Measurements from ENCODE around the gene AGBL2. TPM values are rescaled to one million over a fixed set of nuclear protein-coding genes. Genes with fewer than 3 reads are reported as not detected.

The AGBL2 gene
- total RNA-seq, 1 experiment from 2014 or later = 1.8 TPM

DNA sequence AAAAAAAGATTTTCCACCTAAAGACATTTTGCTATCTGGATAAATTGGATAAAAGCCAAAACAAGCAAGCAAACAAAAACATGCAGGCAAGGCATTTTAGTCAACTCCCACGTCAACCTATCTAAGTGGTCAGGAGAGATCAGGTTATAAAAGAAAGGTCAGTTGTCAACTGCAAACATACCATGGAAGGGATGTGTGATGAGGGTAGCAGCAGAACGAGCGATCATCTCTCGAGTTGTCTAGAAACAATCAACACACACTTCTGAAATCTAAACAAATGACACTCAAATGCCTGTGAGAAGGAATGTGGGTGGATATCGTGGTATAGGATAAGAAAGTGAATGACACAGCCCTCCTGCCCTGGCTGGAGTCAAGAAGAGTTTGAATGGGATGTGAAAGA, 83.7 kb downstream of the AGBL2 start:
- Histone ChIP-seq H3K9me2 (replicated peaks; ENCODE audit: low read length) (no peaks in the 10 kb centered on the region), H3K4me3 (ENCODE audit: low read length) (no peak overlapping the region), H3K27ac (ENCODE audit: low read length) (no peak overlapping the region), H3K36me3 (ENCODE audit: low read depth, low read length) (peaks cover 34% of the 10 kb centered on the region), H3K9me3 (ENCODE audit: low read length) (no peaks in the 10 kb centered on the region), H2AFZ (ENCODE audit: low read length) (no peak overlapping the region), H3F3A (ENCODE audit: low read length, unreplicated experiment) (no peaks in the 10 kb centered on the region), H3K9ac (ENCODE audit: low read length) (no peak overlapping the region), H3K4me1 (ENCODE audit: insufficient read depth, low read length) (no peaks in the 10 kb centered on the region), H4K20me1 (ENCODE audit: low read length) (no peaks in the 10 kb centered on the region), H3K79me2 (ENCODE audit: low read length) (no peaks in the 10 kb centered on the region), H3K27me3 (ENCODE audit: low read length) (no peaks in the 10 kb centered on the region), H3K4me2 (ENCODE audit: low read length) (no peak overlapping the region)
- BruUV-seq (replicated peaks) = no TSS peak
- TF ChIP-seq EZH2 (IDR thresholded peaks at IDR 0.05; ENCODE audit: low read length, unreplicated experiment) = no peak
- TF ChIP-seq EZH2phosphoT487 (IDR thresholded peaks at IDR 0.05; ENCODE audit: borderline replicate concordance, low read length) = no peak
- TF ChIP-seq, protein P1, sequence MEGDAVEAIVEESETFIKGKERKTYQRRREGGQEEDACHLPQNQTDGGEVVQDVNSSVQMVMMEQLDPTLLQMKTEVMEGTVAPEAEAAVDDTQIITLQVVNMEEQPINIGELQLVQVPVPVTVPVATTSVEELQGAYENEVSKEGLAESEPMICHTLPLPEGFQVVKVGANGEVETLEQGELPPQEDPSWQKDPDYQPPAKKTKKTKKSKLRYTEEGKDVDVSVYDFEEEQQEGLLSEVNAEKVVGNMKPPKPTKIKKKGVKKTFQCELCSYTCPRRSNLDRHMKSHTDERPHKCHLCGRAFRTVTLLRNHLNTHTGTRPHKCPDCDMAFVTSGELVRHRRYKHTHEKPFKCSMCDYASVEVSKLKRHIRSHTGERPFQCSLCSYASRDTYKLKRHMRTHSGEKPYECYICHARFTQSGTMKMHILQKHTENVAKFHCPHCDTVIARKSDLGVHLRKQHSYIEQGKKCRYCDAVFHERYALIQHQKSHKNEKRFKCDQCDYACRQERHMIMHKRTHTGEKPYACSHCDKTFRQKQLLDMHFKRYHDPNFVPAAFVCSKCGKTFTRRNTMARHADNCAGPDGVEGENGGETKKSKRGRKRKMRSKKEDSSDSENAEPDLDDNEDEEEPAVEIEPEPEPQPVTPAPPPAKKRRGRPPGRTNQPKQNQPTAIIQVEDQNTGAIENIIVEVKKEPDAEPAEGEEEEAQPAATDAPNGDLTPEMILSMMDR (conservative IDR thresholded peaks at IDR 0.05; ENCODE audit: low read depth, low read length) = no peak
- ChIA-PET POLR2A (ENCODE audit: unreplicated experiment) (no interaction called here), CTCF (no interaction called here)
- DNase-seq = no peak
- intact Hi-C loops (cut with micrococcal nuclease) = no loop called here
- no peak for ATAC-seq

GRCh38 chr11:47628026-47628425, 87.1 kb downstream of the AGBL2 start:
- Histone ChIP-seq H4K20me1 (ENCODE audit: low read length) (no peaks in the 10 kb centered on the region), H3K27me3 (ENCODE audit: low read length) (no peaks in the 10 kb centered on the region), H3F3A (ENCODE audit: low read length, unreplicated experiment) (no peaks in the 10 kb centered on the region), H3K79me2 (ENCODE audit: low read length) (no peaks in the 10 kb centered on the region), H3K9ac (ENCODE audit: low read length) (no peak overlapping the region), H3K9me3 (ENCODE audit: low read length) (no peaks in the 10 kb centered on the region), H2AFZ (ENCODE audit: low read length) (no peak overlapping the region), H3K27ac (ENCODE audit: low read length) (no peak overlapping the region), H3K4me2 (ENCODE audit: low read length) (no peak overlapping the region), H3K36me3 (ENCODE audit: low read depth, low read length) (peaks cover 27% of the 10 kb centered on the region), H3K4me1 (ENCODE audit: insufficient read depth, low read length) (no peaks in the 10 kb centered on the region), H3K4me3 (ENCODE audit: low read length) (no peak overlapping the region), H3K9me2 (replicated peaks; ENCODE audit: low read length) (no peaks in the 10 kb centered on the region)
- ChIA-PET POLR2A (ENCODE audit: unreplicated experiment) (no interaction called here), CTCF (no interaction called here)
- DNase-seq (no peak), ATAC-seq (no peak)
- intact Hi-C loops (cut with micrococcal nuclease) = no loop called here
- no TSS peak for BruUV-seq (replicated peaks)
- TF ChIP-seq EZH2phosphoT487 (IDR thresholded peaks at IDR 0.05; ENCODE audit: borderline replicate concordance, low read length) = no peak
- TF ChIP-seq EZH2 (IDR thresholded peaks at IDR 0.05; ENCODE audit: low read length, unreplicated experiment) = no peak
- TF ChIP-seq, protein P1 (conservative IDR thresholded peaks at IDR 0.05; ENCODE audit: low read depth, low read length) = no peak

- Histone ChIP-seq H3K27ac (ENCODE audit: low read length) (no peak overlapping the region), H3F3A (ENCODE audit: low read length, unreplicated experiment) (no peaks in the 10 kb centered on the region), H3K4me2 (ENCODE audit: low read length) (no peak overlapping the region), H3K4me3 (ENCODE audit: low read length) (no peak overlapping the region), H3K79me2 (ENCODE audit: low read length) (no peaks in the 10 kb centered on the region), H3K9ac (ENCODE audit: low read length) (no peak overlapping the region), H3K36me3 (ENCODE audit: low read depth, low read length) (peaks cover 30% of the 10 kb centered on the region), H3K9me2 (replicated peaks; ENCODE audit: low read length) (no peaks in the 10 kb centered on the region), H3K9me3 (ENCODE audit: low read length) (no peaks in the 10 kb centered on the region), H2AFZ (ENCODE audit: low read length) (no peak overlapping the region), H4K20me1 (ENCODE audit: low read length) (no peaks in the 10 kb centered on the region), H3K4me1 (ENCODE audit: insufficient read depth, low read length) (no peaks in the 10 kb centered on the region), H3K27me3 (ENCODE audit: low read length) (no peaks in the 10 kb centered on the region)
- TF ChIP-seq, protein P1 (conservative IDR thresholded peaks at IDR 0.05; ENCODE audit: low read depth, low read length) = no peak
- TF ChIP-seq EZH2 (IDR thresholded peaks at IDR 0.05; ENCODE audit: low read length, unreplicated experiment) = no peak
- no peak for TF ChIP-seq EZH2phosphoT487 (IDR thresholded peaks at IDR 0.05; ENCODE audit: borderline replicate concordance, low read length)
- POLR2A ChIA-PET (ENCODE audit: unreplicated experiment) = no interaction called here
- no TSS peak for BruUV-seq (replicated peaks)
- intact Hi-C loops (cut with micrococcal nuclease) = no loop called here
- ATAC-seq (no peak), DNase-seq (no peak)
- CTCF ChIA-PET = interaction anchor here (0.7 kb wide), 1 partner anchor 210 kb away, joined by 3 read pairs; no protein-coding TSS in a partner anchor
Measured at GRCh38 chr11:47626234-47626633, 88.9 kb downstream of the AGBL2 start.
